Tibial nerve (tissue), 3 donors: Measurements from ENCODE around the gene SLC9A5.

Source experiments
- CTCF ChIP-seq, 5 experiments: fragments of 200-600 bp in 3 of 5; fragments of 450-650 bp in 2 of 5; sonication (generic) in 3 of 5; IDR thresholded peaks; one replicate each; pipeline ENCODE4 v1.5.1; 2016 to 2019; ENCODE audit warnings: antibody characterized with exemption in 5 of 5, mild to moderate bottlenecking in 3 of 5, moderate library complexity in 2 of 5
- POLR2A ChIP-seq, 2 donors: fragments of 450-650 bp; IDR thresholded peaks; one replicate each; pipeline ENCODE4 v1.6.1; 2017; ENCODE audit warnings: antibody characterized with exemption in 2 of 2, mild to moderate bottlenecking in 2 of 2, moderate library complexity in 2 of 2

DNA sequence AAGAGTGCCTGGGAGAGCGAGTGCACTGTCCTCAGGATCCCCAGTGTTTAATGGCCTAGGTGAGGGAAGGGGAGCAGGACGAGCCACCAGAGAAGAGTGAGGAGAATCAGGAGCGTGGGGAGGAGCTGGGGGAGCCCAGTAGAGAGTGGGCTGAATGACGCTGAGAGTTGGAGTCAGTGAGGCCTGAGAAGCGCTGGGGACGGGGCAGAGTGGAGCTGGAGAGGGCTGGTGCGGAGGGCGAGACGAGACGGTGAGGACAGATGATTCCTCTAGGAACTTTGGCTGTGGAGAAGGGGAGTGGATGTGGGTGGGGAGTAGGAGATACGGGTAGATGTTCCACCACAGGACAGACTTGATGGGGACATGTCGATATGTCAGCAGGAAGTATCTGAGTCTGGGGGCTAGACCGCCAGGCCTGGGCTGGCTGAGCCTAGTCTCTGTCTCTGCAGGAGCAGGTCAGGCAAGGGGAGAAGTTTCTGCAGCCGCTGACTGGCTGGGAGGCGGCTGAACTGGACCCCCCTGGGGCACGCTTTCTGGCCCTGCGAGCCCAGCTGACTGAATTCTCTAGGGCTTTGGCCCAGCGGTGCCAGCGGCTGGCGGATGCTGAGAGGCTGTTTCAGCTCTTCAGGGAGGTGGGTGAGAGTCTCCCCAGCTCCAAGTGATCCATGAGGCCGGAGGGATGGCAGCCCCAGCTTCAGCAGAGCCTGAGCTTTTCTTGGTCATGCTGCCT, 35.2 kb downstream of the SLC9A5 start:
- TF ChIP-seq CTCF (IDR thresholded peaks at IDR 0.05) (no peak), POLR2A (IDR thresholded peaks at IDR 0.05) (no peak)
